HG03354 (cell line): ENCODE measurements around the gene TLR6.
"Not testable (repeated sequence)": the region's sequence is repeated elsewhere in the genome, so short reads cannot be mapped to it uniquely, and the experiment has no call there.

Experiments
- ATAC-seq: cut with Tn5 transposase; IDR thresholded peaks from one replicate; pipeline ENCODE4 v1.9.1; 2021; ENCODE audit warnings: mild to moderate bottlenecking; ENCODE audit not compliant: unreplicated experiment, poor library complexity, severe bottlenecking

Gene TLR6

GRCh38 chr4:38831653-38832052, 25.0 kb downstream of the TLR6 start:
- no peak for ATAC-seq

- no peak for ATAC-seq
These were observed 27.4 kb downstream of the TLR6 start for GRCh38 chr4:38829237-38829636.

GRCh38 chr4:38823766-38824165, 32.9 kb downstream of the TLR6 start:
- ATAC-seq: no peak

GRCh38 chr4:38822748-38823303, 33.8 kb downstream of the TLR6 start:
- ATAC-seq: no peak

- ATAC-seq: no peak
These were observed 34.9 kb downstream of the TLR6 start for GRCh38 chr4:38821739-38822138.

- peak; percentile 60 for ATAC-seq
These were observed 36.1 kb downstream of the TLR6 start for GRCh38 chr4:38820329-38821061.

GRCh38 chr4:38819569-38819968, 37.0 kb downstream of the TLR6 start:
- no peak for ATAC-seq

- peak; percentile 54 for ATAC-seq
These were observed 38.1 kb downstream of the TLR6 start for GRCh38 chr4:38818441-38818976.

- peak; percentile 33 for ATAC-seq
These were observed 40.5 kb downstream of the TLR6 start for GRCh38 chr4:38815885-38816782.

- ATAC-seq: no peak
These were observed 42.2 kb downstream of the TLR6 start for GRCh38 chr4:38814386-38814785.

GRCh38 chr4:38811297-38811696, 45.3 kb downstream of the TLR6 start:
- ATAC-seq: no peak

- ATAC-seq: not testable (repeated sequence)
These were observed 49.2 kb downstream of the TLR6 start for GRCh38 chr4:38807462-38807861.

- ATAC-seq: not testable (repeated sequence)
These were observed 50.4 kb downstream of the TLR6 start for GRCh38 chr4:38806251-38806650.

GRCh38 chr4:38805530-38806145, 51.0 kb downstream of the TLR6 start:
- peak; percentile 80 for ATAC-seq

GRCh38 chr4:38804654-38805295, 51.8 kb downstream of the TLR6 start, which contains the start of gene TLR1:
Gene TLR1 (minus strand): TSS chr4:38804791. CDS start chr4:38798831, 5,960 bp downstream.
- ATAC-seq: peak; percentile 52

GRCh38 chr4:38803833-38804653, 52.6 kb downstream of the TLR6 start:
- peak; percentile 43 for ATAC-seq

- no peak for ATAC-seq
These were observed 53.9 kb downstream of the TLR6 start for GRCh38 chr4:38802561-38803355.

- no peak for ATAC-seq
These were observed 55.6 kb downstream of the TLR6 start for GRCh38 chr4:38800961-38801450.
